Measurements from ENCODE around the gene SHANK3. TPM values are rescaled to one million over a fixed set of nuclear protein-coding genes. Genes with fewer than 3 reads are reported as not detected.

The SHANK3 gene
- total and polyA plus RNA-seq, 2 donors (not counting 3 experiments of a cell fraction or from before 2014, with no cell fraction given): 26.1 to 158 TPM

DNA sequence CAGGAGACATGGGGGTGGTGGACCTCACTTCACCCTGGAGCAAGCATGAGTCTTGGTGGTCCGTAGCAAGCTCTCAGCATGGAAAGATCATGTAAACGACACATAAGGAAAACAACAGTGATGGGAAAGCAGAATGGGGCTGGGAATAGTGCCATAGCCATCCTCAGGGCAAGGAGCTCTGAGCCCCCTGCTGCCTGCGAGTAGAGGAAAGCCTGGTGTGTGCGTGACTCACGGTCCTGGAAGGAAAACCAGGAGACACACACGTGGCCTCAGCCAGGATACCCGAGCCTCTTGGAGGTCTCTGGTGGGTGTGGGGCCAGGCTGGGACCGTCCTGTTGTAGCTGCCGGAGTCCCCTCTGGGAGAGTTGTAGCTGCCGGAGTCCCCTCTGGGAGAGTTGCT, 12.4 kb downstream of the SHANK3 start:
- CTCF ChIA-PET: interaction anchor here (0.7 to 1.6 kb wide), 8 partner anchors 9 to 159 kb away, joined by 3 to 13 read pairs (median 4); partner anchors contain the start of genes ARSA, SCO2 and SYCE3
- H3K9ac ChIP-seq (replicated peaks; ENCODE audit: extremely low read depth, insufficient read depth, low read length): no peak overlapping the region
- peaks cover 11% of the 10 kb centered on the region for H4K20me1 ChIP-seq (replicated peaks; ENCODE audit: control insufficient read depth, extremely low read depth, insufficient read depth, low read length)
- dilution Hi-C loops (cut with MboI; ENCODE audit: extremely low pct_ligation_motif_present, low sequenced_read_pairs) (no loop called here), intact Hi-C loops (cut with micrococcal nuclease) (no loop called here)
- no peaks in the 10 kb centered on the region for H3K9me3 ChIP-seq (replicated peaks; ENCODE audit: control insufficient read depth, insufficient read depth, low read length)
- H3K4me2 ChIP-seq (ENCODE audit: insufficient read depth, low read length): no peak overlapping the region
- H3K9me1 ChIP-seq (replicated peaks; ENCODE audit: control insufficient read depth, extremely low read depth, insufficient read depth, low read length): no peaks in the 10 kb centered on the region
- no TSS peak for BruUV-seq (replicated peaks)
- H3K4me3 ChIP-seq (replicated peaks in 1 of 3; ENCODE audit: insufficient read depth in 1 of 3, low read depth in 1 of 3, low read length in 3 of 3): no peak overlapping the region
- H3K27me3 ChIP-seq (ENCODE audit: control insufficient read depth in 2 of 2, insufficient read depth in 2 of 2, low read length in 2 of 2): no peaks in the 10 kb centered on the region
- no peak for FAIRE-seq
- TF ChIP-seq MYC (IDR thresholded peaks at IDR 0.05; ENCODE audit: low read depth, low read length) (no peak), POLR2AphosphoS5 (IDR thresholded peaks at IDR 0.05; ENCODE audit: insufficient read depth, low read depth, low read length) (peak; percentile 1)
- peaks cover 34 to 42% of the 10 kb centered on the region in 2 experiments for H3K36me3 ChIP-seq (ENCODE audit: control insufficient read depth in 2 of 2, extremely low read depth in 1 of 2, insufficient read depth in 2 of 2, low read length in 2 of 2)
- H3K27ac ChIP-seq (ENCODE audit: insufficient read depth, low read depth, low read length): no peak overlapping the region
- peaks cover 65% of the 10 kb centered on the region for H3K79me2 ChIP-seq (ENCODE audit: control insufficient read depth, insufficient read depth, low read length)
- no peak overlapping the region for H2AFZ ChIP-seq (ENCODE audit: low read depth, low read length)
- POLR2A ChIA-PET: interaction anchor here (1.0 kb wide), 1 partner anchor 43 kb away, joined by 3 read pairs; no protein-coding TSS in a partner anchor
- peak; percentile 36 for DNase-seq (ENCODE audit: low read depth, low spot score)
- peaks cover 7% of the 10 kb centered on the region for H3K4me1 ChIP-seq (ENCODE audit: control insufficient read depth, extremely low read depth, insufficient read depth, low read length)

DNA sequence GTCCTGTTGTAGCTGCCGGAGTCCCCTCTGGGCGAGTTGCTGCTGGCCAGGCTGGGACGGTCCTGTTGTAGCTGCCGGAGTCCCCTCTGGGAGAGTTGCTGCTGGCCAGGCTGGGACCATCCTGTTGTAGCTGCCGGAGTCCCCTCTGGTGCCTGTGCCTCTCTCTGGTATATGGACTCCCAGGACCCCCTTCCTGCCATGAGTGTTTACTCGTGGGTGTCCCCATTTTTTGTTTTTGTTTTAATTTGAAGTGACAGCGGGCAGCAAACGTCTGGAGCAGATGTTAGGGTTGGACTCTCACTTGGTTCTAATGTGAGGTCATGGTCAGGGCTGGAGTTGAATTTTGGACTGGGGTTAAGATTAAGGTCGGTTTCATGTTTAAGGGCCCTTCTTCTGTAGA, 14.2 kb downstream of the SHANK3 start:
- FAIRE-seq (no peak), DNase-seq (ENCODE audit: low read depth, low spot score) (no peak)
- Histone ChIP-seq H3K4me2 (ENCODE audit: insufficient read depth, low read length) (no peak overlapping the region), H3K27me3 (ENCODE audit: control insufficient read depth in 2 of 2, insufficient read depth in 2 of 2, low read length in 2 of 2) (no peaks in the 10 kb centered on the region), H3K36me3 (ENCODE audit: control insufficient read depth in 2 of 2, extremely low read depth in 1 of 2, insufficient read depth in 2 of 2, low read length in 2 of 2) (peaks cover 38 to 42% of the 10 kb centered on the region in 2 experiments), H3K4me3 (replicated peaks in 1 of 3; ENCODE audit: insufficient read depth in 1 of 3, low read depth in 1 of 3, low read length in 3 of 3) (no peak overlapping the region), H3K9me1 (replicated peaks; ENCODE audit: control insufficient read depth, extremely low read depth, insufficient read depth, low read length) (no peaks in the 10 kb centered on the region), H3K9me3 (replicated peaks; ENCODE audit: control insufficient read depth, insufficient read depth, low read length) (no peaks in the 10 kb centered on the region), H3K79me2 (ENCODE audit: control insufficient read depth, insufficient read depth, low read length) (peaks cover 75% of the 10 kb centered on the region), H3K4me1 (ENCODE audit: control insufficient read depth, extremely low read depth, insufficient read depth, low read length) (peaks cover 17% of the 10 kb centered on the region), H4K20me1 (replicated peaks; ENCODE audit: control insufficient read depth, extremely low read depth, insufficient read depth, low read length) (peaks cover 15% of the 10 kb centered on the region), H3K9ac (replicated peaks; ENCODE audit: extremely low read depth, insufficient read depth, low read length) (no peak overlapping the region), H3K27ac (ENCODE audit: insufficient read depth, low read depth, low read length) (no peak overlapping the region), H2AFZ (ENCODE audit: low read depth, low read length) (no peak overlapping the region)
- POLR2A ChIA-PET: no interaction called here
- TF ChIP-seq EZH2 (IDR thresholded peaks at IDR 0.05; ENCODE audit: borderline replicate concordance, low read depth, low read length, severe bottlenecking) (no peak), FOS (IDR thresholded peaks at IDR 0.05; ENCODE audit: borderline replicate concordance, insufficient read depth, low read length) (no peak), POLR2A (IDR thresholded peaks at IDR 0.05; ENCODE audit: low read depth, low read length) (no peak), JUN (IDR thresholded peaks at IDR 0.05; ENCODE audit: borderline replicate concordance, insufficient read depth, insufficient read length, low read depth) (no peak), MYC (IDR thresholded peaks at IDR 0.05; ENCODE audit: low read depth, low read length) (no peak), GATA2 (IDR thresholded peaks at IDR 0.05; ENCODE audit: insufficient read depth, insufficient read length, low read depth, low read length) (no peak), POLR2AphosphoS5 (IDR thresholded peaks at IDR 0.05; ENCODE audit: insufficient read depth, low read depth, low read length) (no peak)
- TF ChIP-seq, protein P1, sequence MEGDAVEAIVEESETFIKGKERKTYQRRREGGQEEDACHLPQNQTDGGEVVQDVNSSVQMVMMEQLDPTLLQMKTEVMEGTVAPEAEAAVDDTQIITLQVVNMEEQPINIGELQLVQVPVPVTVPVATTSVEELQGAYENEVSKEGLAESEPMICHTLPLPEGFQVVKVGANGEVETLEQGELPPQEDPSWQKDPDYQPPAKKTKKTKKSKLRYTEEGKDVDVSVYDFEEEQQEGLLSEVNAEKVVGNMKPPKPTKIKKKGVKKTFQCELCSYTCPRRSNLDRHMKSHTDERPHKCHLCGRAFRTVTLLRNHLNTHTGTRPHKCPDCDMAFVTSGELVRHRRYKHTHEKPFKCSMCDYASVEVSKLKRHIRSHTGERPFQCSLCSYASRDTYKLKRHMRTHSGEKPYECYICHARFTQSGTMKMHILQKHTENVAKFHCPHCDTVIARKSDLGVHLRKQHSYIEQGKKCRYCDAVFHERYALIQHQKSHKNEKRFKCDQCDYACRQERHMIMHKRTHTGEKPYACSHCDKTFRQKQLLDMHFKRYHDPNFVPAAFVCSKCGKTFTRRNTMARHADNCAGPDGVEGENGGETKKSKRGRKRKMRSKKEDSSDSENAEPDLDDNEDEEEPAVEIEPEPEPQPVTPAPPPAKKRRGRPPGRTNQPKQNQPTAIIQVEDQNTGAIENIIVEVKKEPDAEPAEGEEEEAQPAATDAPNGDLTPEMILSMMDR (IDR thresholded peaks at IDR 0.05; ENCODE audit: extremely low read depth in 1 of 2, insufficient read depth in 1 of 2, low read depth in 1 of 2, low read length in 2 of 2): no peak
- TF ChIP-seq, protein P2, sequence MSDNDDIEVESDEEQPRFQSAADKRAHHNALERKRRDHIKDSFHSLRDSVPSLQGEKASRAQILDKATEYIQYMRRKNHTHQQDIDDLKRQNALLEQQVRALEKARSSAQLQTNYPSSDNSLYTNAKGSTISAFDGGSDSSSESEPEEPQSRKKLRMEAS (IDR thresholded peaks at IDR 0.05; ENCODE audit: insufficient read depth, insufficient read length): no peak
- CTCF ChIA-PET: no interaction called here
- dilution Hi-C loops (cut with MboI; ENCODE audit: extremely low pct_ligation_motif_present, low sequenced_read_pairs) (no loop called here), intact Hi-C loops (cut with micrococcal nuclease) (no loop called here)
- BruUV-seq (replicated peaks): no TSS peak

Measured in endothelial cell of umbilical vein (primary cell).